ENCODE data around the gene SLC25A27. TPM values are rescaled to one million over a fixed set of nuclear protein-coding genes. Genes with fewer than 3 reads are reported as not detected.
A peak's percentile ranks its signal among the peaks of the same experiment; 100 is the strongest.

The SLC25A27 gene, protein sequence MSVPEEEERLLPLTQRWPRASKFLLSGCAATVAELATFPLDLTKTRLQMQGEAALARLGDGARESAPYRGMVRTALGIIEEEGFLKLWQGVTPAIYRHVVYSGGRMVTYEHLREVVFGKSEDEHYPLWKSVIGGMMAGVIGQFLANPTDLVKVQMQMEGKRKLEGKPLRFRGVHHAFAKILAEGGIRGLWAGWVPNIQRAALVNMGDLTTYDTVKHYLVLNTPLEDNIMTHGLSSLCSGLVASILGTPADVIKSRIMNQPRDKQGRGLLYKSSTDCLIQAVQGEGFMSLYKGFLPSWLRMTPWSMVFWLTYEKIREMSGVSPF
- 5.7 to 6.8 TPM (median 6.5 TPM) in 3 replicates for total RNA-seq
- long read RNA-seq, partial matches to known transcripts: 0 of 1 reads
- long read RNA-seq, other reads (novel, unspliced or antisense): 1 of 1 reads

DNA sequence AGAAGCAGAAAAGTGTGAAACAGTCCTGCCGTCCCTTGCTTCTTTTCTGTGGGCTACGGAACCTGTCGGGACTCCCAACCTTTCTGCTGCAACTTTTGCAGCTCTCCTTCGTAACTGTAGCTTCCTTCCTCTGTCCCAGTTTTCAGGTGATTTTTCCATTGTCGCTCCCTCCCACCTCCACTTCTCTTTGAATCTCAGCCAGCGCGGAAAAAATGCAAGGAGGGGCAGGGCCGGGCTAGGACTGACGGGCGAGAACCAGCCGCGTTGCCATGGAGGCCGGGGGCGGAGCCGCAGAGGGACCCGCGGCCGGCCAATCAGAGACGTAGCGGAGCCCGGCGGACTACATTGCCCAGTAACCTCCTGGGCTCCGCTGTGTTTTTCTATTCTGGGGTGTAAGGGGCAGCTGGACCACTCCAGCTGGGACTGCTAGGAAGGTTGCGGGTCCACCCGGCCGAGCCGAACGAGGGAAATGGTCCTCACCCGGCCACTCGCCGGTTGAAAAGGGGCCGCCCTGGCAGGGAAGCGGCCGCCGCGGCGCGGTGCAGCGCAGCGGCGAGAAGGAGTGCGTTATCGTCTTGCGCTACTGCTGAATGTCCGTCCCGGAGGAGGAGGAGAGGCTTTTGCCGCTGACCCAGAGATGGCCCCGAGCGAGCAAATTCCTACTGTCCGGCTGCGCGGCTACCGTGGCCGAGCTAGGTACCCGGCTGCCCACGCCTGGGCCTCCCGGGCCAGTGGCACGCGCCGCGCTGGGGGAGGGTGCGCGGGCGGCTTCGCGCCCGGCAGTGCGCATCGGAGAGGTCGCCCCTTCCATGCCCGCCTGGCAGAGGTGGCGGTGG is at the start of gene SLC25A27, which contains the start of gene CYP39A1:
TSS of gene SLC25A27 (plus strand) at position 373 of the 836 bp plus-strand sequence. CDS start at position 591, 218 bp downstream.
TSS of gene CYP39A1 (minus strand) at position 216 of the 836 bp plus-strand sequence. CDS start 236 bp downstream, outside the sequence.
- TF ChIP-seq, protein P1, sequence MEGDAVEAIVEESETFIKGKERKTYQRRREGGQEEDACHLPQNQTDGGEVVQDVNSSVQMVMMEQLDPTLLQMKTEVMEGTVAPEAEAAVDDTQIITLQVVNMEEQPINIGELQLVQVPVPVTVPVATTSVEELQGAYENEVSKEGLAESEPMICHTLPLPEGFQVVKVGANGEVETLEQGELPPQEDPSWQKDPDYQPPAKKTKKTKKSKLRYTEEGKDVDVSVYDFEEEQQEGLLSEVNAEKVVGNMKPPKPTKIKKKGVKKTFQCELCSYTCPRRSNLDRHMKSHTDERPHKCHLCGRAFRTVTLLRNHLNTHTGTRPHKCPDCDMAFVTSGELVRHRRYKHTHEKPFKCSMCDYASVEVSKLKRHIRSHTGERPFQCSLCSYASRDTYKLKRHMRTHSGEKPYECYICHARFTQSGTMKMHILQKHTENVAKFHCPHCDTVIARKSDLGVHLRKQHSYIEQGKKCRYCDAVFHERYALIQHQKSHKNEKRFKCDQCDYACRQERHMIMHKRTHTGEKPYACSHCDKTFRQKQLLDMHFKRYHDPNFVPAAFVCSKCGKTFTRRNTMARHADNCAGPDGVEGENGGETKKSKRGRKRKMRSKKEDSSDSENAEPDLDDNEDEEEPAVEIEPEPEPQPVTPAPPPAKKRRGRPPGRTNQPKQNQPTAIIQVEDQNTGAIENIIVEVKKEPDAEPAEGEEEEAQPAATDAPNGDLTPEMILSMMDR (IDR thresholded peaks at IDR 0.05): peak; percentile 18
- DNase-seq (ENCODE audit: low spot score): peak; percentile 97
- peak within 1 kb of the TSS; percentile 73 for H3K27ac Mint-ChIP-seq (ENCODE audit: unreplicated experiment)
- H3K9me3 Mint-ChIP-seq (ENCODE audit: low read depth): no peaks in the 10 kb centered on the region
- peaks cover 9% of the 10 kb centered on the region for H3K27me3 Mint-ChIP-seq (ENCODE audit: low read depth)
- peak within 1 kb of the TSS; percentile 97 for H3K4me3 Mint-ChIP-seq (ENCODE audit: unreplicated experiment)
- no peaks in the 10 kb centered on the region for H3K36me3 Mint-ChIP-seq (ENCODE audit: low read depth)
- H3K4me1 Mint-ChIP-seq (ENCODE audit: low read depth): peaks cover 14% of the 10 kb centered on the region

DNA sequence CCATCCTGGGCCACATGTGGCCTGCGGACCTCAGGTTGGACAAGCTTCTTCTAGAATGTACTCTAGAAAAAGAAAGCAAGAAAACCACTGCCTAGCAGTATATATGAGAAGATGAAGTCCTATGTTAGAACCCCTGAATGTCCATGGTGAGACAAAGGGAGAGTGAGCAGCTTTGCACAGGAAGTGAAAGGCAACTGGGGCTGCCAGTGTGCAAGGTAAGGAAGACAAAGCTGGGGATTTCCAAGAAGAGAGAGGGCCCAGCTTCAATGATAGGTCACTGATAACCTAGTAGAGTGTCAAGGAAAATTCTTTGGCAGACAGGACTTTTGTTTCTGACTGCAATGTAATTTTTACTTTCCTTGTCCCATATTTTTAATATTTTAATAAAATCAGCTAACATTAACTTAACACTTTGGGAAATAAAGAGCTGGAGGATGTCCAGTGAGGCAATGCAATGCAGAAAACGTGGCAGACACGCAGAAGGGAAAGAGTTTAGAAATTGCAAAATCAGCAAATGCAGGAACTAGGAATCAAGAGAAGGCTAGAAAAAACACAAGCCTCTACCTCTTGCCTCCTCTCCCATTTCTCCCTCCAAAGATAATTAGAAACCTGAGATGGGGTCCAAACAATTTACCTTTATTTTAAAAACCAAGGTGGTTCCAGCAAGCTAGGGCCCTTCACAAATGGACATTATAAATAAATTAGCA is 47.5 kb upstream of the SLC25A27 start:
- Mint-ChIP-seq H3K4me1 (ENCODE audit: low read depth) (peaks cover 10% of the 10 kb centered on the region), H3K27ac (ENCODE audit: unreplicated experiment) (no peak overlapping the region), H3K9me3 (ENCODE audit: low read depth) (peaks cover 3% of the 10 kb centered on the region), H3K27me3 (ENCODE audit: low read depth) (no peaks in the 10 kb centered on the region), H3K4me3 (ENCODE audit: unreplicated experiment) (no peak overlapping the region), H3K36me3 (ENCODE audit: low read depth) (no peaks in the 10 kb centered on the region)
- DNase-seq (ENCODE audit: low spot score): no peak
- TF ChIP-seq, protein P1 (IDR thresholded peaks at IDR 0.05): no peak

DNA sequence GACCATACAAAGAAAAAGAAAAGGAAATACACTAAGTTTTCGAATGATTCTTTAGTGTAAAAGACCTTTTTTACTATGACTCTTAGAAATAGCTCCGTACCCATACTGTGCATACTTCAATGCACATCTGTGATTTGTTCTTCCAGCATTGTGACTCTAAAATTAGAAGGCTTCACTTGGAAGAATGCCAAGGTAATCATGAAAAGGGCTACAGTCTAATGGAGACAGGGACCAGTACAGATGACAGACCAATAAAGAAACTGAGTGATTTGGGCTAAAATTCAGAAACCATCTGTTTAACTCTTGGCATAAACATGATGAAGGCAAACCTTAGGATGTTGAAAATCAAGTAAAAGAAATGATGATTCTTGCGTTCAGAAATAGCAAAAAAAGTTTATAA is 46.4 kb upstream of the SLC25A27 start:
- DNase-seq (ENCODE audit: low spot score): no peak
- Mint-ChIP-seq H3K36me3 (ENCODE audit: low read depth) (no peaks in the 10 kb centered on the region), H3K27ac (ENCODE audit: unreplicated experiment) (no peak overlapping the region), H3K9me3 (ENCODE audit: low read depth) (peaks cover 3% of the 10 kb centered on the region), H3K27me3 (ENCODE audit: low read depth) (no peaks in the 10 kb centered on the region), H3K4me1 (ENCODE audit: low read depth) (peaks cover 10% of the 10 kb centered on the region), H3K4me3 (ENCODE audit: unreplicated experiment) (no peak overlapping the region)
- TF ChIP-seq, protein P1 (IDR thresholded peaks at IDR 0.05): no peak

DNA sequence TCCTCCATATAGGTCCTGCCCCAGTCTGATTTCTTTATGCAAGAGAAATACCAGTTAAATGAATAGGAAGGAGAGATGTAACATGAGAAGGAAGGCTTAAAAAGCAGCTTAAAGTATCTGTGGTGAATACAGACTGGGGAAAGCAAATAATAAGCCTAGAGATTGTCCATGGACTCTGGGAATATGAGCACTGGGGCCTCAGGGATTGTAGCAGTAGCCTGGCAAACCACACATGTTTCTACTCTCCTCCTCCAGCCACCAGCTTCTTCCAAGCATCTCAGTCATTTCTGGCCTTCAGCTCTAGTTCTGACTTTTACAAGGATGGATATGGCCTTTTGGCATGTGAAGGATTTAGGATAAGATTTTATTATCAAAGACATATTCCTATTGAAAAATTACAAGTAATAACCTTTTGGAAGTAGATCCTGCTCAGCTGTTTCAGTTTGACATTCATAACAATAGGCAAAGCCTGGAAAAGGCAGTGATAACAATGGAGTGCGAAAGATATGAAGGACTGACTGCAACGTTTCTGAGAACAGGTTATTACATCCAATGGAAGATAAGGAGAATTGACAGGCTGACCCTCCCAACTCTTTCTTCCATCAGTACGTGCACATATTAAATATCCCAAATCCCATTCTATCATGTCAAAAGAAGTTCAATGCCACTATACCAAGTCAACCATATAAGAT is 41.8 kb upstream of the SLC25A27 start:
- H3K27me3 Mint-ChIP-seq (ENCODE audit: low read depth): no peaks in the 10 kb centered on the region
- H3K4me1 Mint-ChIP-seq (ENCODE audit: low read depth): peaks cover 7% of the 10 kb centered on the region
- TF ChIP-seq, protein P1 (IDR thresholded peaks at IDR 0.05): no peak
- H3K4me3 Mint-ChIP-seq (ENCODE audit: unreplicated experiment): no peak overlapping the region
- DNase-seq (ENCODE audit: low spot score): no peak
- no peak overlapping the region for H3K27ac Mint-ChIP-seq (ENCODE audit: unreplicated experiment)
- H3K9me3 Mint-ChIP-seq (ENCODE audit: low read depth): no peaks in the 10 kb centered on the region
- no peaks in the 10 kb centered on the region for H3K36me3 Mint-ChIP-seq (ENCODE audit: low read depth)
